Activated T-cell treated with anti-CD3 and anti-CD28 coated beads, Interleukin-2, amount 50 U/mL, for 4 hours (primary cell): ENCODE results near the gene OR10H1. TPM values are rescaled to one million over a fixed set of nuclear protein-coding genes. Genes with fewer than 3 reads are reported as not detected.
"Not testable (repeated sequence)": the region's sequence is repeated elsewhere in the genome, so short reads cannot be mapped to it uniquely, and the experiment has no call there.

Experiments
- ATAC-seq, 2 donors: fragments of 200-7000 bp; cut with Tn5 transposase; one replicate each; pipeline ENCODE4 v1.10.0; 2021
- DNase-seq: peaks from one replicate; pipeline ENCODE4 v3.0.0-alpha.2; 2020
- H3K27me3 Mint-ChIP-seq: one replicate; pipeline ENCODE4 v1.8.0; 2021; ENCODE audit warnings: low read depth, mixed read lengths
- H3K36me3 Mint-ChIP-seq: one replicate; pipeline ENCODE4 v1.8.0; 2022; ENCODE audit warnings: mixed read lengths; ENCODE audit not compliant: insufficient read depth
- H3K4me1 Mint-ChIP-seq: one replicate; pipeline ENCODE4 v1.8.0; 2021; ENCODE audit warnings: low read depth, mixed read lengths
- H3K4me3 Mint-ChIP-seq: one replicate; pipeline ENCODE4 v1.8.0; 2021; ENCODE audit warnings: mild to moderate bottlenecking, moderate library complexity, mixed read lengths
- H3K9me3 Mint-ChIP-seq: one replicate; pipeline ENCODE4 v1.8.0; 2021; ENCODE audit warnings: mixed read lengths
- total RNA-seq, 3 donors: library from RNA; stranded (reverse); gene quantifications; one replicate each; pipeline ENCODE4 v1.2.1, GENCODE V29; 2021

The OR10H1 gene
- total RNA-seq, 3 donors from 2014 or later, result 0.05 TPM; not detected in 2

- no peaks in the 10 kb centered on the region for H3K36me3 Mint-ChIP-seq
- H3K4me1 Mint-ChIP-seq, result peaks cover 24% of the 10 kb centered on the region
- peak; percentile 94 to 95 for ATAC-seq
- H3K27me3 Mint-ChIP-seq, result no peaks in the 10 kb centered on the region
- DNase-seq, result peak; percentile 92
- H3K9me3 Mint-ChIP-seq, result no peaks in the 10 kb centered on the region
- H3K4me3 Mint-ChIP-seq, result peak overlapping the region; percentile 85
Measured at GRCh38 chr19:15836330-15837220, 21.1 kb upstream of the OR10H1 start.

GRCh38 chr19:15835565-15836329, 20.3 kb upstream of the OR10H1 start:
- H3K9me3 Mint-ChIP-seq, H3K36me3 Mint-ChIP-seq, H3K27me3 Mint-ChIP-seq: not testable (repeated sequence)
- ATAC-seq (peak in 1 of 2 donors; percentile 23), DNase-seq (peak; percentile 53)
- H3K4me1 Mint-ChIP-seq, result peaks cover 24% of the 10 kb centered on the region
- peak overlapping the region; percentile 85 for H3K4me3 Mint-ChIP-seq

GRCh38 chr19:15834232-15834631, 18.8 kb upstream of the OR10H1 start:
- not testable (repeated sequence) for ATAC-seq, H3K4me3 Mint-ChIP-seq

GRCh38 chr19:15831626-15832025, 16.2 kb upstream of the OR10H1 start:
- no peaks in the 10 kb centered on the region for H3K27me3 Mint-ChIP-seq
- H3K4me3 Mint-ChIP-seq, result no peak overlapping the region
- H3K4me1 Mint-ChIP-seq, result peaks cover 11% of the 10 kb centered on the region
- no peaks in the 10 kb centered on the region for H3K9me3 Mint-ChIP-seq
- ATAC-seq (no peak), DNase-seq (no peak)
- no peaks in the 10 kb centered on the region for H3K36me3 Mint-ChIP-seq

More at GRCh38 chr19:15834232-15834631, 18.8 kb upstream of the OR10H1 start:
- H3K9me3 Mint-ChIP-seq, H3K36me3 Mint-ChIP-seq, H3K27me3 Mint-ChIP-seq, DNase-seq: not testable (repeated sequence)
- H3K4me1 Mint-ChIP-seq, result peaks cover 23% of the 10 kb centered on the region

- Mint-ChIP-seq H3K27me3 (no peaks in the 10 kb centered on the region), H3K36me3 (no peaks in the 10 kb centered on the region), H3K9me3 (no peaks in the 10 kb centered on the region), H3K4me3 (no peak overlapping the region), H3K4me1 (no peaks in the 10 kb centered on the region)
- DNase-seq (no peak), ATAC-seq (no peak)
Measured at GRCh38 chr19:15829786-15830185, 14.3 kb upstream of the OR10H1 start.

GRCh38 chr19:15829306-15829698, 13.8 kb upstream of the OR10H1 start:
- ATAC-seq (no peak), DNase-seq (no peak)
- no peaks in the 10 kb centered on the region for H3K4me1 Mint-ChIP-seq
- no peak overlapping the region for H3K4me3 Mint-ChIP-seq
- H3K27me3 Mint-ChIP-seq, result no peaks in the 10 kb centered on the region
- no peaks in the 10 kb centered on the region for H3K9me3 Mint-ChIP-seq
- H3K36me3 Mint-ChIP-seq, result no peaks in the 10 kb centered on the region

GRCh38 chr19:15828611-15829305, 13.3 kb upstream of the OR10H1 start:
- not testable (repeated sequence) for H3K36me3 Mint-ChIP-seq, H3K9me3 Mint-ChIP-seq, H3K27me3 Mint-ChIP-seq, H3K4me1 Mint-ChIP-seq, ATAC-seq, H3K4me3 Mint-ChIP-seq, DNase-seq

- ATAC-seq (no peak), DNase-seq (no peak)
- Mint-ChIP-seq H3K4me3 (no peak overlapping the region), H3K4me1 (no peaks in the 10 kb centered on the region), H3K9me3 (no peaks in the 10 kb centered on the region), H3K36me3 (no peaks in the 10 kb centered on the region), H3K27me3 (no peaks in the 10 kb centered on the region)
Measured at GRCh38 chr19:15828121-15828610, 12.7 kb upstream of the OR10H1 start.

GRCh38 chr19:15825753-15826152, 10.3 kb upstream of the OR10H1 start:
- no peak for ATAC-seq

GRCh38 chr19:15820646-15821045, 5.2 kb upstream of the OR10H1 start:
- Mint-ChIP-seq H3K27me3 (no peaks in the 10 kb centered on the region), H3K9me3 (no peaks in the 10 kb centered on the region), H3K4me3 (no peak overlapping the region), H3K4me1 (no peaks in the 10 kb centered on the region), H3K36me3 (no peaks in the 10 kb centered on the region)
- DNase-seq (no peak), ATAC-seq (no peak)

More at GRCh38 chr19:15825753-15826152, 10.3 kb upstream of the OR10H1 start:
- Mint-ChIP-seq H3K9me3 (no peaks in the 10 kb centered on the region), H3K27me3 (no peaks in the 10 kb centered on the region), H3K4me1 (no peaks in the 10 kb centered on the region), H3K4me3 (no peak overlapping the region), H3K36me3 (no peaks in the 10 kb centered on the region)
- DNase-seq, result no peak

- Mint-ChIP-seq H3K4me1 (peaks cover 12% of the 10 kb centered on the region), H3K27me3 (peaks cover 1% of the 10 kb centered on the region), H3K4me3 (no peak overlapping the region), H3K36me3 (no peaks in the 10 kb centered on the region), H3K9me3 (no peaks in the 10 kb centered on the region)
- no peak for ATAC-seq
- no peak for DNase-seq
Measured at GRCh38 chr19:15813916-15814315, 1.5 kb downstream of the OR10H1 start.

GRCh38 chr19:15812060-15812722, 3.3 kb downstream of the OR10H1 start:
- H3K4me1 Mint-ChIP-seq, result peaks cover 12% of the 10 kb centered on the region
- no peak overlapping the region for H3K4me3 Mint-ChIP-seq
- no peaks in the 10 kb centered on the region for H3K9me3 Mint-ChIP-seq
- DNase-seq (peak; percentile 7), ATAC-seq (no peak)
- H3K27me3 Mint-ChIP-seq, result peaks cover 8% of the 10 kb centered on the region
- H3K36me3 Mint-ChIP-seq, result no peaks in the 10 kb centered on the region

- H3K27me3 Mint-ChIP-seq, result peaks cover 12% of the 10 kb centered on the region
- H3K4me1 Mint-ChIP-seq, result peaks cover 12% of the 10 kb centered on the region
- DNase-seq, result no peak
- no peak overlapping the region for H3K4me3 Mint-ChIP-seq
- no peaks in the 10 kb centered on the region for H3K36me3 Mint-ChIP-seq
- ATAC-seq, result no peak
- no peaks in the 10 kb centered on the region for H3K9me3 Mint-ChIP-seq
Measured at GRCh38 chr19:15811476-15811875, 4.0 kb downstream of the OR10H1 start.

GRCh38 chr19:15810335-15810734, 5.1 kb downstream of the OR10H1 start:
- peaks cover 12% of the 10 kb centered on the region for H3K4me1 Mint-ChIP-seq
- peaks cover 12% of the 10 kb centered on the region for H3K27me3 Mint-ChIP-seq
- H3K9me3 Mint-ChIP-seq, result no peaks in the 10 kb centered on the region
- no peak overlapping the region for H3K4me3 Mint-ChIP-seq
- no peak for DNase-seq
- no peaks in the 10 kb centered on the region for H3K36me3 Mint-ChIP-seq
- no peak for ATAC-seq
